NOMO-1 treated with dmso at 0.1 percent for 144 hours (cell line): ENCODE data around the gene ORM1.
A peak's percentile ranks its signal among the peaks of the same experiment; 100 is the strongest.

Experiments
- DNase-seq: peaks from one replicate; lab custom pipeline; 2025; ENCODE audit not compliant: unreplicated experiment; lab: John Stamatoyannopoulos, UW

ORM1 gene

GRCh38 chr9:114341152-114341830, 18.4 kb downstream of the ORM1 start:
- DNase-seq = no peak

GRCh38 chr9:114341991-114342390, 19.1 kb downstream of the ORM1 start:
- no peak for DNase-seq

GRCh38 chr9:114342755-114343440, 20.0 kb downstream of the ORM1 start:
- no peak for DNase-seq

GRCh38 chr9:114343471-114344187, 20.7 kb downstream of the ORM1 start:
- DNase-seq = no peak

- no peak for DNase-seq
Observed at GRCh38 chr9:114344188-114344566, 21.3 kb downstream of the ORM1 start.

- no peak for DNase-seq
Observed at GRCh38 chr9:114344692-114345091, 21.8 kb downstream of the ORM1 start.

GRCh38 chr9:114345493-114346065, 22.7 kb downstream of the ORM1 start:
- DNase-seq = no peak

- no peak for DNase-seq
Observed at GRCh38 chr9:114346146-114346545, 23.2 kb downstream of the ORM1 start.

- DNase-seq = no peak
Observed at GRCh38 chr9:114347675-114348074, 24.8 kb downstream of the ORM1 start.

GRCh38 chr9:114348261-114348905, 25.5 kb downstream of the ORM1 start:
- no peak for DNase-seq

- DNase-seq = peak; percentile 88
Observed at GRCh38 chr9:114348906-114349482, 26.1 kb downstream of the ORM1 start.

- no peak for DNase-seq
Observed at GRCh38 chr9:114349713-114350480, 27.0 kb downstream of the ORM1 start.

- DNase-seq = no peak
Observed at GRCh38 chr9:114350636-114351401, 27.9 kb downstream of the ORM1 start.

- no peak for DNase-seq
Observed at GRCh38 chr9:114351932-114352331, 29.0 kb downstream of the ORM1 start.

GRCh38 chr9:114355821-114356220, 32.9 kb downstream of the ORM1 start:
- no peak for DNase-seq

GRCh38 chr9:114356792-114357191, 33.9 kb downstream of the ORM1 start:
- no peak for DNase-seq

- no peak for DNase-seq
Observed at GRCh38 chr9:114357360-114357759, 34.5 kb downstream of the ORM1 start.

GRCh38 chr9:114357911-114358328, 35.0 kb downstream of the ORM1 start:
- DNase-seq = no peak

- DNase-seq = no peak
Observed at GRCh38 chr9:114359801-114360200, 36.9 kb downstream of the ORM1 start.
